Cardiac septum (tissue), 1 donor: ENCODE data around the gene BDKRB1. TPM values are rescaled to one million over a fixed set of nuclear protein-coding genes. Genes with fewer than 3 reads are reported as not detected.

Experiments used
- DNase-seq: peaks from one replicate; pipeline ENCODE4 v3.0.0-alpha.2; 2020; ENCODE audit warnings: low spot score
- intact Hi-C: fragments of 100-400 bp; cut with DNase I; formaldehyde crosslinking; loops from one replicate; pipeline ENCODE4 v1.14.0; 2022
- long read RNA-seq: library from polyadenylated mRNA; unstranded; transcript quantifications from one replicate; pipeline ENCODE4 v2.0.0, GENCODE V29; 2021
- total RNA-seq: library from RNA; stranded (reverse); fragmentation: NEBNext Ultra II Directional; extraction: Animal tissue kit (Norgen Biotek cat#: 25700); gene quantifications from one replicate; pipeline ENCODE4 v1.2.1, GENCODE V29; 2021
- donor health status: DM: no; HTN: no; CAD: no.

The BDKRB1 gene
- total RNA-seq: not detected
- long read RNA-seq: 0 reads

DNA sequence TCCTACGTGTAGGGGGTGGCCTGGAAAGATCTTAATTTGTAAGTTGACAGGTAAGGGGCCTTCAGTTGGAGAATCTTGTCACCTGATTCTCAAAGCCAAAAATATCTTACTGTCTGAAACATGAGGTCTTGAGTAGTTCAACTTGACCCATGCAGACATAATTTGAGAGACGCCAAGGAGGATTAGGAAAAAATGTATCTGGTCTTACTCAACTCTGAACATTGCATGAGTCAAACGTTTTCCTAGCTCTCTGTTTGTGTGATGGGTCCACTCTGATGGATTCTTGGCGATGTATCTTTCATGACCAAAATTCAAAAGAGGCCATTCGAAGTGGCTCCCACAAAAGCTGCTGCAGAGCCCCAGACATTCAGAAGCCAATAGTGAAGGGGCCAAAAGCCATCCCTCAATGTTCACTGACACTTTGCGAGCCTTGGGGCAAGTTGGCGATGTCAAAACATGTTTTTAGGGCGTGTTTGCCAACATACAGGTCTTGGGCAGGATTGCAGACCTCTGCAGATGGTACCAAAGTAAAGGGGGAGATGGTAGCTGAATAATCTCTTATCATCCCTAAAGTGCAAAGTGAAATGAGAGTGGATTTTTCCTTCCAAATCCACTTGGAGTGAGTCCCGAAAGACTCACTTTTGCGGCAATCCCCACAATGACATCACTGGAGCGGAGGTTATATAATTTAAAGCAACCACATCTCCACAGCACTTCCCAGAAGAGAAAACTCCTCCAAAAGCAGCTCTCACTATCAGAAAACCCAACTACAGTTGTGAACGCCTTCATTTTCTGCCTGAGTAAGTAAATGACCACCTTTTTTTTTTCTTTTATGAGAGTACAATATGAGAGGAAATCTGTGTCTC is at the start of gene BDKRB1:
Gene BDKRB1, plus strand, starts transcription at position 710 of the 866 bp plus-strand sequence. CDS start 7,473 bp downstream, outside the sequence.
- DNase-seq: no peak

DNA sequence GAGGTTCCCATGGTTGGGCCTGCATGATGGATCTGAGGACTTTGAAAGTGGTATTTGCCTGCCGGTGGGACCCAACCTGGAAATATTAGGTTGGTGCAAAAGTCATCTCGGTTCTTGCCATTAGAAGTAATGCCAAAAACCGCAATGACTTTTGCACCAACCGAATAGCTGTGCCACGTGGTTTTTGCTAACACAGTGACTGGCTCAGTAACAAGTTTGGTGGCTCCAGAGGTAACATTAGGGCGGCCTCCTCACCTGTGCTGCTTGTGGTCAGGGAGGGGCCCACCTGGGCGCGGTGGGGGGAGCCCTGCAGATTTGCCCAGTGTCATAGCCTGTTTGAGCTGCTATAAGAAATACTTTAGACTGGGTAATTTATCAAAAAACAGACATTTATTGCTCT is 49.5 kb upstream of the BDKRB1 start:
- no peak for DNase-seq
- intact Hi-C loops: no loop called here

More for the DNA sequence above, at the start of gene BDKRB1:
- intact Hi-C loops: no loop called here

DNA sequence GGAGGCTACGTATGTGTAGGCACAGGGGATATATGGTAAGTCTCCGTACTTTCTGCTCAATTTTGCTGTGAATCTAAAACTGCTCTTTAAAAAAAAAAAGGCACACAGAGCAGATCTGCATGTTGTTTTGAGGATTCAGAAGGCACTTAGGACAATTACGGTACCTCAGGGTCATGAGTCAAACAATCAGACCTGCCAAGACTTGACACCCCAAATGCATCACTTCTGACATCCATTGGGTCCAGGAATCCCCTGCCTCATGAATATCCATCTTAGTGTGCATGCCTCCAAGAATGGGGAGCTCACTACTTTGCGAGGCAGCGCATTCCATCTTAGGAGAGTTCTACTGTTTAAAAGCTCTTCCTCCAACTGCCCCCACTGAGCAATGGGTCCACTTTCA is 48.3 kb upstream of the BDKRB1 start:
- intact Hi-C loops: no loop called here
- no peak for DNase-seq

DNA sequence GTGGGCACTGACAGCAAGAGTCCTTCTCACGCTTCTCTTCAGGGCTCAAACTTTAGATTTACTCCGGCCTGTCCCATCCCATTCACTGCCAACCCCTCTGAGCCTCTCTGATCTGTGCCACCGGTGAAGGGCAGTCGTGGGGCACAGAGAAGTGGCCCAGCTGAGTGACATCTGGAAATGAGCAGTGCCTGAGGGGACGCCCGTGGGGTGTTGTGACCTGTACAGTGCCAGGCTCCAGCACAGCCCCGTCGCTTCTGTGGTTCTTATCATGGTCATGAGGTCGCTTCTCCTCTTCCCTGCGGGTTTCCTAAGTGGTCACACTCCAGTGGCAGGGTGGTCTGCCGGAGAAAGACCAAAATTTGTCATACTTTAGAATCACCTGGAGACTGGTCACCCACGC is 47.3 kb upstream of the BDKRB1 start:
- DNase-seq: no peak
- intact Hi-C loops: no loop called here

DNA sequence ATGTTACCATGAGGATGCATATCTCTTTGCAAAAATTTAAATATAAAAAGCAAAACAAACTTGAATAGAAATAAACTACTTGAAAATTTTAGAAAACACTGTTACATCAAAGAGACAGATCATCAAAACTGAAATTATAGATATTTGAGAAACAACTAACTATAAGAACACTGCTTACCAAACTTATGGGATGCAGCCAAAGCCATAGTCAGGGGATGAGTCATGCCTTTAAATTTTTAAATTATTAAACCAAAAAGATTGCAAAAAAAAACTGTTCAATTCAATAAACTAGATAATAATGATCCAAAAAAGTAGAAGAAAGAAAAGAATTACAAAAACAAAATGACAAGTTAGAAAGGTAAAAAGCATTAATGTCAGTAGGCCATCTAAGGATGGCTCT is 43.9 kb upstream of the BDKRB1 start:
- no peak for DNase-seq
- intact Hi-C loops: no loop called here

DNA sequence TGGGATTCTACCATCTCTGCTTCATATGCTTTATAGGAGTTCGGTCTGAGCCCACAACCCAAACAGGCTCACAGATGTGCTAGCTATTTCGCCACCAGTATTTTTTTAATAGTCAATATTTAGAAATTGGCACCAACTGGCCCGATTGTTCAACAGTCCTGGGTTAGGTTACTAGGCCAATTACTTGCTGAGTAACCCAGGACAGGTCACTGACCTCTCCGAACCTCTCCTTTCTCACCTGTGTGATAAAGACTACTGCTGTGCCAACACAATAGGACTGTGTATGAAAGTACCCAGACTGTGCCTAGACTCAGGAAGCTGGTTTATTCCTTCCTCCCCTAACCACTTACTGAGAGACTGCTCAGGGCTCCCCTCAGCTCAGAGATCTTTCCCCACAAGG is 43.1 kb upstream of the BDKRB1 start:
- DNase-seq: no peak
- intact Hi-C loops: no loop called here

DNA sequence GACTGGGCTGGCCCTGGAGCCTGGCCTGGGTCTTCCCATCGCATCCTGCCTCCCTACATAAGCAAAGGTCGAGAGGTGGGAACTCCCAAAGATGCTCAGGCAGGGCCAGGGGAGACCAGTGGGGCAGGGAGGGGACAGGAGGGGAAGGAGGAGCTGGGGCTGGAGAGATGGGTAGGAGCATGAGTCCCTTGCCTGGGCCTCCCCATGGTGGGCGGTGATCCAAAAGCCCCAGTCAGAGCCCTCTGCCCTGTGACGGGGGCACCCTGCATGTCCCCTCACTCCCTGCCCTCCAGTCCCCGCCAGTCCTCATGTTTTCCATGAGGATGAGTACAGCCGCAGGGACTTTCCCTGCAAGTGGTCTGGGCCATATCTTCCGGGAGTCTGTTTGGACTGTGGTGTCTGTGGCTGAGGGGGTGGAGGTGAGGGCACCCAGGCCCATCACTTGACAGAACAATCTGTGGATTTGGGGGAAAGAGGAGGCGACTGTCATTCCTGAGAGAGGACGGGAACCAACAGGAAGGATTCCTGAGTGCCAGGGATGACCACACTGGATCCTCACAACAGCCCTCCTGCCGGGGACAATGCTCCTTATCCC is 42.0 kb upstream of the BDKRB1 start:
- intact Hi-C loops: no loop called here

DNA sequence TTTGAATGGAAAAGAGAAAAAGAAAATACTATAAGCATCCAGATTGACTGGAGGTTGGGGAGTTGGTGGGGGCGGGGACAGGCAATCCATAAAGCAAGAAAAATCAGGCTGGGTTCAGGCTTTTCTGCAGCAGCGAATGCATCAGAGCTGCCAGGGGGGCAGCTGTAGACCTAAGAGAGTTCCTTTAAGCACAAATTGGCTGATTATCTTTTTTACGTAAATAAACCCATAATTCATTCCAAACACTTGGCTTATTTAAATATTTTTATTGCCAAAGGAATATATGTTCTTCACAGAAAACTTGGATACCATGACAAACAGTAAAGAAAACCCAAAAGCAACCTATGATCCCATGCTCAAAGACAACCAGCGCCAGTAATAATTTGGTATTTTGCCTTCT is 41.2 kb upstream of the BDKRB1 start:
- no peak for DNase-seq
- intact Hi-C loops: no loop called here

More for the DNA sequence above, 42.0 kb upstream of the BDKRB1 start:
- no peak for DNase-seq

DNA sequence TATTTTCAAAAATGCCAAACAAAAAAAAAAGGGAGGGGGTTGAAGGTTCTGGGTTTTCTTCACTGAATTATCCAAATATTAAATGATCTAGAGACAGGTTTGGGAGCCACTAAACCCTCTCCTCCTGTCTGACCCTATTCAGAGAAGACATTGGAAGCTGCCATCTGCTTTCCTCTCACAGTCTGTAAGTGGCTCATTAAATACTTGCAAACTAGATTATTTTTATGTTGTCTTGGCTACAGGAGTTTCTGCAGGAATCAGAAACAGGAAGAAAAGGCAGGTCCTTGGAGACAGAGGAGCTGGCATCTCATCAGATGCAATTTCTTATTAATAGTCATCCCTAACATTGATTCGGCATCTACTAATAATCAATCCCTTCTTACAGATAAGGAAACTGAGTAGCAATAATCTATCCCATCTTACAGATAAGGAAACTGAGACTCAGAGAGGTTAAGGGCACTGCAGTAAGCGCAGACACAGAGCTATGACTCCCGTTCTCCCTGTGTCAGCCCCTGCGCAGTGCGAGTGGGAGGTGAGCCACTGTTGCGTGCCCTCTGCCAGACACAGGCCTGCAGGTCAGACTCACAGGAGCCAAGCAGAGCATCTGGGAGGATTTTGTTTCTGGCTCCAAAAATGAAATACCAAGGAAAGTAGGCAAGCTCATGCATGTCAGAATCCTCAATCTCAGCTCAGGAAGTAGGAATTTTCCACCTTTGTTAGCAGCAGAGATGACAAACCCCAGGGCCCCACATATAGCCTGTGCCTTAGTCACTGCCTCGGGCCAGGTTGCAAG is 40.4 kb upstream of the BDKRB1 start:
- intact Hi-C loops: no loop called here
- DNase-seq: no peak

DNA sequence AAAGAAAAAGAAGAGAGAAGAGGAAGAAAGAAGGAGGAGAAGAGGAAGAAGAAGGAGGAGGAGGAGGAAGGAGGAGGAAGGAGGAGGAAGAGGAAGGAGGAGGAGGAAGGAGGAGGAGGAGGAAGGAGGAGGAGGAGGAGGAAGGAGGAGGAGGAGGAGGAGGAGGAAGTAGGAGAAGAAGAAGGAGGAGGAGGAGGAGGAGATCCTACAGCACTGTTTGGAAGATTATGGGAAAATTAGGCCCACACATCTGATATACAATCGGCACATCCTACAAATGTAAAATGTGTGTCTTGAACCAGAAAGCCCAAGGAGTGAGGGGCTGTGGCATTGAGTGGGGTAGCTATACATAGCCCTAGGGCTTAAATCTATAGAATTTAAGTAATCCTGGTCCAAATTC is 39.4 kb upstream of the BDKRB1 start:
- intact Hi-C loops: no loop called here
- DNase-seq: no peak

DNA sequence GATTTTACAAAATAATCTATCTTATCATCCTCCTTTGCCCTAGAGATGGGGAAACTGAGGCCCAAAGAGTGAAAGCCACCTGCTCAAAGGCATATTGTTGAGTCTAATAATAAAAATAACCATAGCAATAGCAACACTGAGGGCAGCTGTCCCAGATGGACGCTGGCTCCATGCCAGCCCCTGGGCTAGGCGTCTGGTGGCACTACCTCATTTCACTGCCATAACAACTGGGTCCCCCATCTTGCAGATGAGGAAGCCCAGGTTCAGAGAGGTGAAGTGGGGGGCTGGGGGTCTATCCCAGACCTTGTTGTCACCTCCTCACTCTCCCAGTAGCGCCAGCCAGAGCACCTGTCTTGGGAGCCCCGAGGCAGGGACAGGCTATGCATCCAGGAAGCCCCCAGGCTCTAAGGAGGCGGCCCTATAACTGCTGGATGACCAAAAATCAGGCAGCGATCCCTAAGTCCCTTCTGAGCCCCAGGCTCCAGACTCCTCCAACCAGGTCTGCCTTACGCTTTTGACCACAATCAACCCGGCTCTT is 38.6 kb upstream of the BDKRB1 start:
- DNase-seq: no peak
- intact Hi-C loops: no loop called here

DNA sequence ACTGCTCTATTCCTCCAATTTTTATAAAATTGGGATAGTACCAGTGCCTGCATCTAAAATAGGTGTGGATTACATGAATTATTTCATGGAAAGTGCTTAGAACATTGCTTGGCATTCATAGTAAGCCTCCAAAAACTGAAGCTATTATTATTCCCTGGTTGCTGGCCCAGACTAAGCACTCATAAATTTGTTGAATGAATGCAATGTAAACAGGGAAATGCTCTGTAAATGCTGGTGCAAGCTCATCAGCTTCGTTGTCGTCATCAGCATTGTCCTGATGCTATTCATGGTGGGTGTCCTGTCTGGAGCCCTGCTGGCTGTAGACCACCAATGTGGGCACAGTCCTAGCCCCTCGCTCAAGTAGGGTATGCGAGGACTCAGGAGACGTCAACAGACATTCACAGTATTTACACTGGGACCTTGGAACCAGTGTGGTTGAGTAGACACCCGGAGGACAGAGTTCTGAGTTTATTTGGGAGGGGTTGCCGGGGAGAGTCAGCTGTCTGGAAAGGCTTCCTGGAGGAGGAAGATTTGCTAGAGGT is 34.8 kb upstream of the BDKRB1 start:
- intact Hi-C loops: no loop called here
- DNase-seq: no peak

DNA sequence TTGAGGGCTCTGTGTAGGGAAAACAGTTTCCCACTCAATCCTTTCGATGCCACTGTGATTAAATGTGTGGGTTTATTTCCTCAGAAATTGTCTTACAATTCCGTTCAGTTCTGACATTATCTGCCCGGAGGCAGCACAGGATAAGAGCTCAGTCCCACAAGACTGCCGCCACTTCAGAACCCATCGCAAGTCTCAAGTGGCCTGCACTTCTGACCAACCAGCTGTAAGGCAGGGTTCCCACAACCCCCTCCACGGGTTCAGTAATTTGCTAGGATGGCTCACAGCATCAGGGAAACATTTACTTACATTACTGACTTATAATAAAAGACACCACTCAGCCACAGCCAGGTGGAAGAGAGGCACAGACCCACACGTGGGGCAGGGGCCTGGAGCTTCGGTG is 34.2 kb upstream of the BDKRB1 start:
- intact Hi-C loops: no loop called here
- no peak for DNase-seq

DNA sequence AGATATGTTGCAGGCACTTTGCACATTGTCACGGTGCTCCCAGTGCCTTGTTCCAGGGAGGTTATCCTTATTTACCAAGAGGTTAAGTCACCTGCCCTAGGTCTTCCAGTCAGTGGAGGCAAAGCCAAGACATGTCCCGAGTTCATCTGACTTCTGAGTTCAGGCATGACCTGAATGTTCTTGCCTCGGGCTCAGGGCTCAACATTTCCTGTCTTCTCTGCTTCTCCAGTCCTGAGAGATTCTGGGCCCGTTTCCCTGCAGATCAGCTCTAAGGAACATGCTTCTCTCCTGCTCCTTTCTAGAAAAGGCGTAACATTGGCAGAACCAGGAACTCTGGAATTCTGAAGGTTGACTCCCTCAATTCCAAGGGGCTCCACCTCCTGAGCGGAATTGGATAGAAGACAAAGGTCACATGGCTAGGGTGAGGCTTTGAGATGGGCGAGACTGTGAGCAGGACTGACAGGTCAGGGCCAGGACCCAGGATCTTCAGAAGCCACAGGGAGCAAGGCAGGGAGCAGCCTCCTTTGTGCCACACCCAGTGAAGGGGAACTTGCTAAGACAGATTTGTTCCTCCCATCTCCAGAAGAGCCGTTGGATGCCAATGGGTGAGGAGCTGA is 31.4 kb upstream of the BDKRB1 start:
- no peak for DNase-seq
- intact Hi-C loops: no loop called here

DNA sequence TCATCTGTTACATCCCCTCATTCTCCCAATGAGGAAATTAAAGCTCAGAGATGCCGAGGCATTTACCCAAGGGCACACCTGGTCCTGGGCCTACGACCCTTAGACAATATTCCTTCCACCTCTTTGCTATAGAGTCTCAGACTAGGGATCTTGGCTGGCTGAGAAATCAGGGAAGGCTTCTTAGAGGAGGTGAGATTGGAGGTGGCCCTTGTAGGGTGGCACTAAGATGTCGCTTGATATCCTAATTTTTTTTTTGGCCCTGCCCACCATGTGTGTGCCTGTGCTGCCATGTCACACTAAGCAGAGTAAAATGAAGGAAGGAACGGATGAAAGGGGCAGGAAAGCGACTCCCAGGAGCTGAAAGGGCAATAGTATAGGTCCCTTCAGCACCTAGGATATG is 30.8 kb upstream of the BDKRB1 start:
- intact Hi-C loops: no loop called here
- no peak for DNase-seq

DNA sequence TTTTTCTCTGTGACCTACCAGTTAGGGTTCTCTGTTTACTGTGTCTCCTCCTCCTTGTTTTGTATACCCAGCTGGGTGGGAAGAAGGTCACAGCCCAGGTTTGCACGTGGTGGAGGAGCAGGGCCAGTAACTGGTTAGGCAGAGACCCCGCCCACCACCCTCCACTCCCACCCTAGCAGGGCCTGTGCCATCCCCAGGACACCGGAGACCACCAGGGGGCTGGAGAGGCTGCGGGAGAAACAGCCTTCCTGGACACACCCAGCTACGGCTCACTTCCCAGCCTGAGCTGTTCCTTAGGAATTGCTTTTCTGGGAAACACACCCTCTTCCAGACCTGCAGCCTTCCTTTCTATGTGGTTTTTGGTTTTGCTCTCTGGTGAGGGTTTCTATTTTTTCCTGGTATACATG is 30.3 kb upstream of the BDKRB1 start:
- intact Hi-C loops: no loop called here
- DNase-seq: no peak

DNA sequence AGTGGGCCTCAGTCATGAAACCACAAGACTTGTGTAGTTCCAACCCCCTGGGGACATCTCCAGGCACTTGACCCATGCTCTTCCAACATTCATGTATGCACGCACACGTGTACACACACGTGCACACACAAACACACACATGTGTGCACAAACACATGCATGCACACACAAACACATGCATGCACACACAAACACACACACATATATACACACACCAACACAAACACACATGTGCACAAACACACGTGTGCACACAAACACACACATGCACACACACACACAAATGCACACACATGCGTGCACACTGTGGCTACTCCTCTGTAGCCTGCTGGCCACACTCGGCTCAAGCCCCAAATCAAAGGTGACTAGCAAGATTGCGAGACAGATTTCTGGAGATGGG is 28.6 kb upstream of the BDKRB1 start:
- intact Hi-C loops: no loop called here
- DNase-seq: no peak

DNA sequence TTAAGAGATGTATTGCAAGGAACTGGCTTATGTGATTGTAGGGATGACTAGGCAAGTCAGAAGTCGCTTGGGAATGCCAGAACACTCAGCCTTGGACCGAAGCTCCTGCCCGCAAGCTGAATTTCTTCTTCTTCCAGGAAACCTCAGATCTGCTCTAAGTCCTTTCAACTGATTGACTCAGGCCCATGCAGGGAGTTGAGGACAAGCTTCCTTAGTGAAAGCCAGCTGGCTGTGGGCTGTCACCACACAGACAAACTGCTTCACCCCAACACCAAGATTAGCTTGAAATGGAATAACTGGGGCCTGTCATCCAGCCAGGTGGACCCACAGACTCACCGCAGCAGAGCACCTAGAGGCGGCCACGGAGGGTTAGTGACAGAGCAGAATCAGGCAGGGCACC is 26.7 kb upstream of the BDKRB1 start:
- intact Hi-C loops: no loop called here
- DNase-seq: no peak

DNA sequence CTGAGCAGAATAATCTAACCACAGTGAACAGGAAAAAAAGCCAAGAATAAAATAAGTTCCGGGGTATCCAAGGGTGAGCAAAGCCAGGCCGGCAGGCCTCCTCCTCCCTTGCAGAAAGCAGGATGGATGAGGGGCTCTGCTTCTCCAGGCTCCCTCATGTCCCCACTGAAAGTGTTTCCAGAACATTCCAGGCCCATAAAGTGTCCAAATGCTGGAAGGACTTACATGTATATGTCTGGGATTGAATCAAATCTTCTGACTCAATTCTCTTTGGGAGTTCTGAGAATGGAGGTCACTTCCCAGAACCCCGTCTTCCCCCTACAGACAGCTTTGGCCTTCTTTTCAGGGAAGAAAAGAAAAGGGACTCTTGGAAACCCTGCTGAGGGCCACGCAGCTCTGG is 25.0 kb upstream of the BDKRB1 start:
- no peak for DNase-seq
- intact Hi-C loops: no loop called here
